CD14-positive monocyte (primary cell): ENCODE measurements around the gene DTX2. TPM values are rescaled to one million over a fixed set of nuclear protein-coding genes. Genes with fewer than 3 reads are reported as not detected.
"Not testable (repeated sequence)": the region's sequence is repeated elsewhere in the genome, so short reads cannot be mapped to it uniquely, and the experiment has no call there.

ENCODE experiments used
- DNase-seq, 3 donors: peaks; one replicate each; pipeline ENCODE4 v3.0.0-alpha.2; 2011 to 2022
- H2AFZ ChIP-seq: 2 replicates; pipeline ENCODE4 v1.6.0; 2012; ENCODE audit warnings: mild to moderate bottlenecking, low read depth, low read length, inconsistent platforms; ENCODE audit not compliant: insufficient read depth, poor library complexity, severe bottlenecking
- H3K27ac ChIP-seq, 2 donors: 1 replicate in 1 of 2; 2 replicates in 1 of 2; pipeline ENCODE4 v1.5.1; 2012 to 2013; ENCODE audit warnings: low read length in 2 of 2, control low read depth in 1 of 2, inconsistent platforms in 1 of 2, low read depth in 1 of 2, mild to moderate bottlenecking in 1 of 2
- H3K27me3 ChIP-seq, 2 donors: one replicate each; pipeline versions ENCODE4 v1.6.0 to v1.6.1; 2011 to 2013; ENCODE audit warnings: low read length in 2 of 2; ENCODE audit not compliant: control insufficient read depth in 2 of 2, insufficient read depth in 2 of 2
- H3K36me3 ChIP-seq, 2 donors: replicated peaks in 1 of 2; 1 replicate in 1 of 2; 2 replicates in 1 of 2; pipeline versions ENCODE4 v1.5.1 to v1.6.1; 2012 to 2013; ENCODE audit warnings: low read length in 2 of 2, control low read depth in 1 of 2, inconsistent platforms in 1 of 2, mild to moderate bottlenecking in 1 of 2; ENCODE audit not compliant: insufficient read depth in 2 of 2, control insufficient read depth in 1 of 2
- H3K4me1 ChIP-seq, 2 donors: 1 replicate in 1 of 2; 2 replicates in 1 of 2; pipeline versions ENCODE4 v1.5.1 to v1.6.1; 2012 to 2013; ENCODE audit warnings: low read length in 2 of 2, control low read depth in 1 of 2, inconsistent platforms in 1 of 2, mild to moderate bottlenecking in 1 of 2, moderate library complexity in 1 of 2; ENCODE audit not compliant: insufficient read depth in 2 of 2, control insufficient read depth in 1 of 2
- H3K4me2 ChIP-seq: replicated peaks from 2 replicates; pipeline ENCODE3; 2012; ENCODE audit warnings: low read length, moderate library complexity, mild to moderate bottlenecking; ENCODE audit not compliant: poor library complexity, severe bottlenecking; ENCODE audit errors: extremely low read depth
- H3K4me3 ChIP-seq, 3 experiments: fragments of 200-600 bp in 1 of 3; sonication (generic) in 1 of 3; replicated peaks in 1 of 3; 1 replicate in 2 of 3; 2 replicates in 1 of 3; pipeline ENCODE4 v1.5.1; 2011 to 2013; ENCODE audit warnings: low read length in 3 of 3, mild to moderate bottlenecking in 3 of 3, control low read depth in 2 of 3, low read depth in 2 of 3, inconsistent platforms in 1 of 3, moderate library complexity in 1 of 3
- H3K79me2 ChIP-seq: 2 replicates; pipeline ENCODE4 v1.6.0; 2012; ENCODE audit warnings: mild to moderate bottlenecking, control low read depth, inconsistent platforms, low read length, moderate library complexity; ENCODE audit not compliant: insufficient read depth
- H3K9ac ChIP-seq: 2 replicates; pipeline ENCODE4 v1.6.0; 2017; ENCODE audit warnings: low read length, mild to moderate bottlenecking; ENCODE audit not compliant: insufficient read depth, poor library complexity, severe bottlenecking
- H3K9me3 ChIP-seq, 2 donors: replicated peaks in 1 of 2; 1 replicate in 1 of 2; 2 replicates in 1 of 2; pipeline versions ENCODE4 v1.5.1 to v1.6.1; 2012 to 2013; ENCODE audit warnings: low read length in 2 of 2, control low read depth in 1 of 2; ENCODE audit not compliant: control insufficient read depth in 1 of 2, insufficient read depth in 1 of 2
- H4K20me1 ChIP-seq: 2 replicates; pipeline ENCODE4 v1.6.0; 2012; ENCODE audit warnings: mild to moderate bottlenecking, low read length, control low read depth, moderate library complexity; ENCODE audit not compliant: insufficient read depth
- H3K27ac Mint-ChIP-seq, 7 donors: one replicate each; pipeline ENCODE4 v1.8.0; 2020; ENCODE audit warnings: mild to moderate bottlenecking in 7 of 7, mixed read lengths in 7 of 7, moderate library complexity in 6 of 7, inconsistent platforms in 2 of 7
- H3K27me3 Mint-ChIP-seq, 3 donors: one replicate each; pipeline ENCODE4 v1.8.0; 2021 to 2022; ENCODE audit warnings: low read depth in 3 of 3, mild to moderate bottlenecking in 3 of 3, mixed read lengths in 3 of 3, moderate library complexity in 3 of 3, inconsistent platforms in 1 of 3
- H3K36me3 Mint-ChIP-seq, 2 donors: one replicate each; pipeline ENCODE4 v1.8.0; 2020; ENCODE audit warnings: mixed read lengths in 2 of 2, inconsistent platforms in 1 of 2, mild to moderate bottlenecking in 1 of 2
- H3K4me1 Mint-ChIP-seq: one replicate; pipeline ENCODE4 v1.8.0; 2020; ENCODE audit warnings: mild to moderate bottlenecking, mixed read lengths
- H3K4me3 Mint-ChIP-seq, 2 donors: one replicate each; pipeline ENCODE4 v1.8.0; 2020; ENCODE audit warnings: mild to moderate bottlenecking in 2 of 2, mixed read lengths in 2 of 2, moderate library complexity in 1 of 2
- H3K9me3 Mint-ChIP-seq, 7 donors: one replicate each; pipeline ENCODE4 v1.8.0; 2020 to 2022; ENCODE audit warnings: mixed read lengths in 7 of 7, mild to moderate bottlenecking in 6 of 7, moderate library complexity in 6 of 7, inconsistent platforms in 2 of 7
- CTCF ChIP-seq: fragments of 200-600 bp; IDR thresholded peaks from one replicate; pipeline ENCODE4 v1.8.0; 2022; ENCODE audit warnings: antibody characterized with exemption, mild to moderate bottlenecking
- WGBS: methylation state at CpG from one replicate; pipeline ENCODE4 v1.1.5; 2013; ENCODE audit warnings: missing lambda C conversion rate; ENCODE audit not compliant: insufficient coverage; 5-methylcytosine and 5-hydroxymethylcytosine counted together
- intact Hi-C, 2 donors: fragments of 100-400 bp; cut with micrococcal nuclease; formaldehyde crosslinking; loops; one replicate each; pipeline versions ENCODE4 v1.15.0 to v1.15.1; 2023
- polyA plus RNA-seq, 3 donors: library from polyadenylated mRNA; depleted of rRNA in 1 of 3; unstranded in 2 of 3; stranded (reverse) in 1 of 3; fragments of 300-500 nt in 2 of 3; fragments of >200 nt in 1 of 3; fragmentation: Illumina TruSeq in 2 of 3; gene quantifications; 1 replicate in 2 of 3; 2 replicates in 1 of 3; pipeline ENCODE4 v1.2.3, GENCODE V29; 2012 to 2021

The DTX2 gene
- polyA plus RNA-seq, 3 donors, result 11.3 to 35.2 (median 20.2) TPM

- DNase-seq, result peak; percentile 97 to 99 (median 99)
- Histone ChIP-seq H3K4me3 (no peak overlapping the region), H3K36me3 (peaks cover 19% of the 10 kb centered on the region in 2 donors), H3K79me2 (no peaks in the 10 kb centered on the region), H3K4me2 (no peak overlapping the region), H3K4me1 (peaks cover 7 to 9% of the 10 kb centered on the region in 2 donors), H3K9me3 (no peaks in the 10 kb centered on the region), H2AFZ (no peak overlapping the region), H4K20me1 (no peaks in the 10 kb centered on the region), H3K9ac (no peak overlapping the region), H3K27ac (peak overlapping the region; percentile 74 to 91), H3K27me3 (no peaks in the 10 kb centered on the region)
- Mint-ChIP-seq H3K27ac (peak overlapping the region; percentile 63 to 92 (median 89)), H3K36me3 (peaks cover 19 to 27% of the 10 kb centered on the region in 2 donors), H3K4me1 (peaks cover 2% of the 10 kb centered on the region), H3K27me3 (peaks cover 0 to 4% (median 2%) of the 10 kb centered on the region in 3 donors), H3K9me3 (peaks cover 0 to 6% (median 0%) of the 10 kb centered on the region in 7 donors), H3K4me3 (no peak overlapping the region)
- TF ChIP-seq CTCF, result no peak
- WGBS, result 21% methylated on average over 7 of the region's 11 CpGs
- intact Hi-C loops, result loop anchor here in 1 of 2 donors (10.0 kb wide), 1 partner anchor 333 kb away; no protein-coding TSS in a partner anchor
These were observed 46.4 kb downstream of the DTX2 start for GRCh38 chr7:76507723-76508406.

- peaks cover 8 to 13% of the 10 kb centered on the region in 2 donors for H3K36me3 Mint-ChIP-seq
- H3K4me1 Mint-ChIP-seq, result peaks cover 2% of the 10 kb centered on the region
- H3K9ac ChIP-seq, result no peak within 1 kb of the TSS
- no peaks in the 10 kb centered on the region for H3K27me3 ChIP-seq
- no peaks in the 10 kb centered on the region for H4K20me1 ChIP-seq
- WGBS, result 69% methylated on average over 13 of the region's 20 CpGs
- H3K9me3 Mint-ChIP-seq, result peaks cover 0 to 6% (median 0%) of the 10 kb centered on the region in 7 donors
- no peak for TF ChIP-seq CTCF
- no peak for DNase-seq
- no peaks in the 10 kb centered on the region for H3K9me3 ChIP-seq
- no peak within 1 kb of the TSS for H2AFZ ChIP-seq
- no peak within 1 kb of the TSS for H3K4me2 ChIP-seq
- H3K4me3 ChIP-seq, result no peak within 1 kb of the TSS
- no peak within 1 kb of the TSS for H3K27ac ChIP-seq
- H3K36me3 ChIP-seq, result peaks cover 11% of the 10 kb centered on the region in 2 donors
- peaks cover 0 to 3% (median 2%) of the 10 kb centered on the region in 3 donors for H3K27me3 Mint-ChIP-seq
- peak within 1 kb of the TSS in 3 of 7 donors; percentile 24 to 63 (median 43) for H3K27ac Mint-ChIP-seq
- no peak within 1 kb of the TSS for H3K4me3 Mint-ChIP-seq
- no peaks in the 10 kb centered on the region for H3K79me2 ChIP-seq
- intact Hi-C loops, result loop anchor here in 1 of 2 donors (10.0 kb wide), 1 partner anchor 335 kb away; no protein-coding TSS in a partner anchor
- peaks cover 7 to 9% of the 10 kb centered on the region in 2 donors for H3K4me1 ChIP-seq
These were observed 48.7 kb downstream of the DTX2 start, which contains the start of gene UPK3B for GRCh38 chr7:76509931-76510877. Gene UPK3B, plus strand, starts transcription at chr7:76510552. Its CDS starts 101 bp downstream, at chr7:76510653.

- H3K27me3 ChIP-seq, H3K9me3 ChIP-seq, H3K4me1 ChIP-seq, H3K79me2 ChIP-seq, H4K20me1 ChIP-seq, H3K27ac Mint-ChIP-seq, H3K4me3 Mint-ChIP-seq, H3K9ac ChIP-seq, H2AFZ ChIP-seq, H3K36me3 Mint-ChIP-seq, H3K4me3 ChIP-seq, H3K4me1 Mint-ChIP-seq, H3K36me3 ChIP-seq, H3K9me3 Mint-ChIP-seq, H3K27me3 Mint-ChIP-seq, intact Hi-C loops, H3K4me2 ChIP-seq, H3K27ac ChIP-seq, DNase-seq: not testable (repeated sequence)
- 80% methylated on average over 3 of the region's 24 CpGs for WGBS
These were observed 49.8 kb downstream of the DTX2 start for GRCh38 chr7:76511200-76511910.
